A673 (cell line): ENCODE results near the gene RGS8. TPM values are rescaled to one million over a fixed set of nuclear protein-coding genes. Genes with fewer than 3 reads are reported as not detected.
A peak's percentile ranks its signal among the peaks of the same experiment; 100 is the strongest.

ENCODE experiments used
- Bru-seq: library from RNA; stranded (reverse); fragments of 400-500 nt; gene quantifications from one replicate; lab custom pipeline; 2021; lab: Mats Ljungman, UMichigan
- BruChase-seq, 2 experiments: library from RNA; stranded (reverse); fragments of 400-500 nt; gene quantifications; one replicate each; lab custom pipeline; 2021; lab: Mats Ljungman, UMichigan
- BruUV-seq: library from RNA; stranded (reverse); fragments of 400-500 nt; replicated peaks from 2 replicates; lab custom pipeline; 2021; lab: Mats Ljungman, UMichigan
- CTCF ChIA-PET: fragments of 300-600 bp; sonication (Branson Sonifier 250); formaldehyde crosslinking; loops from one replicate; lab custom pipeline; 2022; ENCODE audit warnings: antibody characterized with exemption; lab: Charles Lee
- POLR2A ChIA-PET: fragments of 300-600 bp; sonication (Branson Sonifier 250); formaldehyde crosslinking; loops from one replicate; lab custom pipeline; 2022; ENCODE audit warnings: antibody characterized with exemption; ENCODE audit not compliant: low non-redundant PET; lab: Charles Lee
- DNase-seq: peaks from one replicate; pipeline ENCODE4 v3.0.0-alpha.2; 2015; ENCODE audit warnings: low spot score
- H3K27ac ChIP-seq: fragments of 200-600 bp; sonication (generic); 2 replicates; pipeline ENCODE4 v1.5.1; 2016; ENCODE audit warnings: mixed run types, low read depth, mild to moderate bottlenecking, mixed read lengths, antibody characterized with exemption, low read length; ENCODE audit not compliant: poor library complexity, severe bottlenecking
- H3K27me3 ChIP-seq: fragments of 200-600 bp; sonication (generic); replicated peaks from 2 replicates; pipeline ENCODE4 v1.6.1; 2017; ENCODE audit warnings: mixed run types, low read depth, mild to moderate bottlenecking, mixed read lengths, antibody characterized with exemption, low read length; ENCODE audit not compliant: insufficient read depth, poor library complexity
- H3K36me3 ChIP-seq: fragments of 200-600 bp; sonication (generic); 2 replicates; pipeline ENCODE4 v1.6.1; 2016; ENCODE audit warnings: mixed run types, mild to moderate bottlenecking, mixed read lengths, antibody characterized with exemption, low read length; ENCODE audit not compliant: insufficient read depth, poor library complexity, severe bottlenecking
- H3K4me1 ChIP-seq: fragments of 200-600 bp; sonication (generic); 2 replicates; pipeline ENCODE4 v1.6.1; 2017; ENCODE audit warnings: mixed run types, mild to moderate bottlenecking, mixed read lengths, antibody characterized with exemption, low read length; ENCODE audit not compliant: insufficient read depth, poor library complexity, severe bottlenecking
- H3K4me3 ChIP-seq: fragments of 200-600 bp; sonication (generic); 2 replicates; pipeline ENCODE4 v1.5.1; 2016; ENCODE audit warnings: low read depth, mixed run types, mild to moderate bottlenecking, mixed read lengths, low read length; ENCODE audit not compliant: poor library complexity, severe bottlenecking
- H3K9me3 ChIP-seq: fragments of 200-600 bp; sonication (generic); 2 replicates; pipeline ENCODE4 v1.6.1; 2016; ENCODE audit warnings: mixed run types, low read depth, mild to moderate bottlenecking, mixed read lengths, antibody characterized with exemption, low read length; ENCODE audit not compliant: poor library complexity, severe bottlenecking
- CTCF ChIP-seq: fragments of 300-800, 200-600 bp; sonication (generic); conservative IDR thresholded peaks from 2 replicates; pipeline ENCODE4 v1.5.1; 2017; ENCODE audit warnings: low read depth, mild to moderate bottlenecking, antibody characterized with exemption, low read length, moderate library complexity, mixed read lengths
- EZH2 ChIP-seq: fragments of 200-600 bp; sonication (generic); IDR thresholded peaks from 2 replicates; pipeline ENCODE4 v1.6.1; 2017; ENCODE audit warnings: borderline replicate concordance, low read depth, mild to moderate bottlenecking, mixed read lengths, antibody characterized with exemption, low read length; ENCODE audit not compliant: poor library complexity, severe bottlenecking
- intact Hi-C: fragments of 100-400 bp; cut with micrococcal nuclease; formaldehyde crosslinking; loops from one replicate; pipeline ENCODE4 v1.10.0; 2022; ENCODE audit not compliant: unreplicated experiment
- long read RNA-seq: library from polyadenylated mRNA; stranded (forward); transcript quantifications from one replicate; pipeline ENCODE4 v2.0.0, GENCODE V29; 2022
- total RNA-seq: library from RNA; stranded (reverse); gene quantifications from 2 replicates; pipeline ENCODE4 v1.2.3, GENCODE V29; 2021

The RGS8 gene
- total RNA-seq: not detected in 2 replicates
- Bru-seq, nascent RNA: percentile 6 among the genes with signal in this experiment
- BruChase-seq, experiment 1, labeled RNA remaining after a 2-hour chase: percentile 5 among the genes with signal in this experiment
- not detected for BruChase-seq, experiment 2, labeled RNA remaining after a 6-hour chase
- long read RNA-seq: 0 reads

- no peaks in the 10 kb centered on the region for H3K36me3 ChIP-seq
- BruUV-seq: no TSS peak
- CTCF ChIA-PET: no interaction called here
- H3K4me1 ChIP-seq: no peaks in the 10 kb centered on the region
- H3K27me3 ChIP-seq: no peaks in the 10 kb centered on the region
- no peaks in the 10 kb centered on the region for H3K9me3 ChIP-seq
- no peak for DNase-seq
- POLR2A ChIA-PET: no interaction called here
- no peak within 1 kb of the TSS for H3K27ac ChIP-seq
- intact Hi-C loops: no loop called here
- no peak within 1 kb of the TSS for H3K4me3 ChIP-seq
- TF ChIP-seq EZH2 (no peak), CTCF (no peak)
These were observed at the start of gene RGS8 for GRCh38 chr1:182684116-182684828. TSS of gene RGS8 (minus strand) at chr1:182684587. CDS start at chr1:182669649, 14,938 bp downstream.

- intact Hi-C loops: no loop called here
These were observed 47.6 kb upstream of the RGS8 start for GRCh38 chr1:182731852-182732575.

GRCh38 chr1:182726912-182727311 is 42.5 kb upstream of the RGS8 start:
- intact Hi-C loops: no loop called here
- ChIA-PET CTCF (no interaction called here), POLR2A (no interaction called here)
- Histone ChIP-seq H3K27me3 (no peaks in the 10 kb centered on the region), H3K36me3 (no peaks in the 10 kb centered on the region), H3K27ac (no peak overlapping the region), H3K4me3 (no peak overlapping the region), H3K4me1 (no peaks in the 10 kb centered on the region), H3K9me3 (no peaks in the 10 kb centered on the region)
- no peak for DNase-seq
- BruUV-seq: no TSS peak
- TF ChIP-seq CTCF (no peak), EZH2 (no peak)

More at GRCh38 chr1:182731852-182732575, 47.6 kb upstream of the RGS8 start:
- DNase-seq: no peak
- no TSS peak for BruUV-seq
- no peaks in the 10 kb centered on the region for H3K9me3 ChIP-seq
- H3K36me3 ChIP-seq: no peaks in the 10 kb centered on the region
- H3K27me3 ChIP-seq: no peaks in the 10 kb centered on the region
- ChIA-PET POLR2A (no interaction called here), CTCF (no interaction called here)
- no peak overlapping the region for H3K27ac ChIP-seq
- TF ChIP-seq EZH2 (no peak), CTCF (no peak)
- no peaks in the 10 kb centered on the region for H3K4me1 ChIP-seq
- H3K4me3 ChIP-seq: no peak overlapping the region
